Ascending aorta (tissue), 2 donors: ENCODE results near the gene CAMSAP2. TPM values are rescaled to one million over a fixed set of nuclear protein-coding genes. Genes with fewer than 3 reads are reported as not detected.

Experiments
- DNase-seq, 2 donors: peaks; one replicate each; pipeline ENCODE4 v3.0.0-alpha.2; 2019; ENCODE audit warnings: low spot score in 2 of 2
- H3K27ac ChIP-seq, 2 donors: fragments of 200-600 bp; sonication (generic); one replicate each; pipeline ENCODE4 v1.5.1; 2016 to 2017; ENCODE audit warnings: mild to moderate bottlenecking in 1 of 2
- H3K27me3 ChIP-seq: fragments of 200-600 bp; sonication (generic); one replicate; pipeline ENCODE4 v1.5.1; 2017
- H3K36me3 ChIP-seq, 2 donors: fragments of 200-600 bp; sonication (generic); one replicate each; pipeline ENCODE4 v1.5.1; 2016
- H3K4me1 ChIP-seq, 2 donors: fragments of 200-600 bp; sonication (generic); one replicate each; pipeline ENCODE4 v1.5.1; 2016 to 2017; ENCODE audit warnings: mild to moderate bottlenecking in 1 of 2
- H3K4me3 ChIP-seq, 2 donors: fragments of 200-600 bp; sonication (generic); one replicate each; pipeline ENCODE4 v1.5.1; 2016 to 2017; ENCODE audit warnings: mild to moderate bottlenecking in 1 of 2
- H3K9me3 ChIP-seq, 2 donors: fragments of 200-600 bp; sonication (generic); one replicate each; pipeline ENCODE4 v1.5.1; 2016
- intact Hi-C: fragments of 100-400 bp; cut with DNase I; formaldehyde crosslinking; loops from one replicate; pipeline ENCODE4 v1.15.1; 2023
- total RNA-seq: library from RNA; depleted of rRNA; stranded (reverse); fragments of >200 nt; gene quantifications from one replicate; pipeline ENCODE4 v1.1.0, GENCODE V29; 2016
- TF ChIP-seq, protein P1 (sequence below), 3 experiments: fragments of 200-600 bp in 2 of 3; fragments of 450-650 bp in 1 of 3; sonication (generic) in 2 of 3; IDR thresholded peaks; one replicate each; pipeline ENCODE4 v1.5.1; 2016 to 2019; ENCODE audit warnings: antibody characterized with exemption in 3 of 3, mild to moderate bottlenecking in 1 of 3, moderate library complexity in 1 of 3

CAMSAP2 gene
- total RNA-seq, 1 donor from 2014 or later = 22.4 TPM

- Histone ChIP-seq H3K27ac (no peak overlapping the region), H3K4me3 (no peak overlapping the region), H3K27me3 (no peaks in the 10 kb centered on the region), H3K9me3 (no peaks in the 10 kb centered on the region), H3K36me3 (no peaks in the 10 kb centered on the region), H3K4me1 (no peaks in the 10 kb centered on the region)
- no peak for DNase-seq
- TF ChIP-seq, protein P1, sequence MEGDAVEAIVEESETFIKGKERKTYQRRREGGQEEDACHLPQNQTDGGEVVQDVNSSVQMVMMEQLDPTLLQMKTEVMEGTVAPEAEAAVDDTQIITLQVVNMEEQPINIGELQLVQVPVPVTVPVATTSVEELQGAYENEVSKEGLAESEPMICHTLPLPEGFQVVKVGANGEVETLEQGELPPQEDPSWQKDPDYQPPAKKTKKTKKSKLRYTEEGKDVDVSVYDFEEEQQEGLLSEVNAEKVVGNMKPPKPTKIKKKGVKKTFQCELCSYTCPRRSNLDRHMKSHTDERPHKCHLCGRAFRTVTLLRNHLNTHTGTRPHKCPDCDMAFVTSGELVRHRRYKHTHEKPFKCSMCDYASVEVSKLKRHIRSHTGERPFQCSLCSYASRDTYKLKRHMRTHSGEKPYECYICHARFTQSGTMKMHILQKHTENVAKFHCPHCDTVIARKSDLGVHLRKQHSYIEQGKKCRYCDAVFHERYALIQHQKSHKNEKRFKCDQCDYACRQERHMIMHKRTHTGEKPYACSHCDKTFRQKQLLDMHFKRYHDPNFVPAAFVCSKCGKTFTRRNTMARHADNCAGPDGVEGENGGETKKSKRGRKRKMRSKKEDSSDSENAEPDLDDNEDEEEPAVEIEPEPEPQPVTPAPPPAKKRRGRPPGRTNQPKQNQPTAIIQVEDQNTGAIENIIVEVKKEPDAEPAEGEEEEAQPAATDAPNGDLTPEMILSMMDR (IDR thresholded peaks at IDR 0.05) = no peak
- intact Hi-C loops = no loop called here
Measured at GRCh38 chr1:200710166-200710565, 28.5 kb upstream of the CAMSAP2 start.

- Histone ChIP-seq H3K4me1 (no peaks in the 10 kb centered on the region), H3K27me3 (no peaks in the 10 kb centered on the region), H3K4me3 (no peak overlapping the region), H3K27ac (no peak overlapping the region), H3K9me3 (no peaks in the 10 kb centered on the region), H3K36me3 (no peaks in the 10 kb centered on the region)
- no peak for DNase-seq
- TF ChIP-seq, protein P1 (IDR thresholded peaks at IDR 0.05) = no peak
- intact Hi-C loops = no loop called here
Measured at GRCh38 chr1:200714504-200715187, 24.0 kb upstream of the CAMSAP2 start.

DNA sequence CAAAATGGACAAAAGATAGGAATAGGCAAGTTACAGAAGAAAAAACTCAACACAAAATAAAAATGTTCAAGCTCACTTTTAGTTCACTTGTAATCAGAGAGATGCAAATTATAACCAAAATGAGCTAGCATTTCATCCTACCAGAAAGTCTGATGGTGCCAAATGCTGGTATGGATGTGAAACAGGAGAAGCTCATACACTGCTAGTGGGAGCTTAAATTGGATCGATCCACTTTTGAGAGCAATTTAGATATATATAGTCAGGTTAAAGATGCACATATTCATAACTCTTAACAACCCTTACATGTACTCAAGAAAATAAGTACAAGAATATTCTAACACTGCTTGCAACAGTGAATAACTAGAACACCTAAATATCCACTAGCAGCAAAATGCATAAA is 18.5 kb upstream of the CAMSAP2 start:
- intact Hi-C loops = no loop called here
- Histone ChIP-seq H3K27me3 (no peaks in the 10 kb centered on the region), H3K36me3 (no peaks in the 10 kb centered on the region), H3K4me1 (no peaks in the 10 kb centered on the region), H3K27ac (no peak overlapping the region), H3K4me3 (no peak overlapping the region), H3K9me3 (no peaks in the 10 kb centered on the region)
- no peak for DNase-seq
- TF ChIP-seq, protein P1 (IDR thresholded peaks at IDR 0.05) = no peak

DNA sequence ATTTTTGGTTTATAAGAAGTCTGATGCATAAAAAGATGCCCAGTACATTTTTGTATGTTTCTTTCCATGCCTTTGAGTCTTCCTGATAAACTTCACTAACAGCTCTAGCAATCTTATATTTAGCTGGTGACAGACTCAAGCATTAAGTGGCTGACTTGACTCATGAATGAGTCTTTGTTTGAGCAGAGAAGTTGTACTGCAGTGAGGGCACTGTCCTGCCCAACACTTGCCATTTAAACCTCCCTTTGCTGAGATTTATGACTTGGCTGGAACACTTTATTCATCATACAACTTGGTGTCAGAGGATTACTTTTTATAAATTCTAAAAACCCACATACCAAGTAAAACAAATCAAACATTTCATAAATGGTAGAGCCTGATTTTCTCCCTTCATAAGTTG is 14.6 kb upstream of the CAMSAP2 start:
- H3K36me3 ChIP-seq = no peaks in the 10 kb centered on the region
- DNase-seq = no peak
- peaks cover 0 to 4% of the 10 kb centered on the region in 2 donors for H3K4me1 ChIP-seq
- H3K9me3 ChIP-seq = no peaks in the 10 kb centered on the region
- intact Hi-C loops = no loop called here
- H3K27ac ChIP-seq = no peak overlapping the region
- no peaks in the 10 kb centered on the region for H3K27me3 ChIP-seq
- TF ChIP-seq, protein P1 (IDR thresholded peaks at IDR 0.05) = no peak
- no peak overlapping the region for H3K4me3 ChIP-seq

GRCh38 chr1:200727257-200727656 is 11.4 kb upstream of the CAMSAP2 start:
- no peaks in the 10 kb centered on the region for H3K36me3 ChIP-seq
- TF ChIP-seq, protein P1 (IDR thresholded peaks at IDR 0.05) = no peak
- intact Hi-C loops = no loop called here

More at GRCh38 chr1:200727257-200727656, 11.4 kb upstream of the CAMSAP2 start:
- Histone ChIP-seq H3K4me1 (peaks cover 4 to 5% of the 10 kb centered on the region in 2 donors), H3K27me3 (no peaks in the 10 kb centered on the region), H3K4me3 (no peak overlapping the region), H3K27ac (no peak overlapping the region), H3K9me3 (no peaks in the 10 kb centered on the region)
- DNase-seq = no peak
